ENCODE data around the gene NOTCH4. TPM values are rescaled to one million over a fixed set of nuclear protein-coding genes. Genes with fewer than 3 reads are reported as not detected.

Gene NOTCH4
- total and polyA plus RNA-seq, 2 experiments from 2014 or later: 2.7 to 2.8 TPM

- Histone ChIP-seq H2AFZ (peak overlapping the region; percentile 57; the same call in 1 of the 2 replicates), H3F3A (replicated peaks; ENCODE audit: low read depth) (no peaks in the 10 kb centered on the region), H4K20me1 (replicated peaks; ENCODE audit: insufficient read depth) (no peaks in the 10 kb centered on the region), H3K27ac (ENCODE audit: low read depth) (no peak overlapping the region), H3K79me2 (replicated peaks; ENCODE audit: insufficient read depth) (peaks cover 13% of the 10 kb centered on the region), H3K4me1 (ENCODE audit: insufficient read depth) (peaks cover 6% of the 10 kb centered on the region), H3K36me3 (ENCODE audit: insufficient read depth) (0 out of 2 replicates have a peak, but pooled peaks cover 4% of the 10 kb centered on the region), H3K4me3 (no peak overlapping the region), H3K9me2 (ENCODE audit: insufficient read depth) (no peaks in the 10 kb centered on the region; the same call in 1 of the 2 replicates), H3K27me3 (ENCODE audit: insufficient read depth) (no peaks in the 10 kb centered on the region), H3K4me2 (no peak overlapping the region)
- H3K36me3 Mint-ChIP-seq (ENCODE audit: low read depth): peaks cover 5% of the 10 kb centered on the region; the same call in 2 of the 3 replicates
- H3K27ac Mint-ChIP-seq: no peak overlapping the region
- no peak for DNase-seq (ENCODE audit: low spot score)
- H3K4me1 Mint-ChIP-seq: peaks cover 14% of the 10 kb centered on the region; the same call in 2 of the 3 replicates
- peaks cover 25% of the 10 kb centered on the region for H3K9me3 Mint-ChIP-seq
- no peak overlapping the region for H3K4me3 Mint-ChIP-seq
- no peak for ATAC-seq
- H3K27me3 Mint-ChIP-seq (ENCODE audit: insufficient read depth, low read depth, poor library complexity): peaks cover 3% of the 10 kb centered on the region
- TF ChIP-seq JUNB (IDR thresholded peaks at IDR 0.05; ENCODE audit: unreplicated experiment): no peak
- TF ChIP-seq POLR2AphosphoS5 (IDR thresholded peaks at IDR 0.05; ENCODE audit: low read depth): no peak
- TF ChIP-seq CREB1 (CRISPR knock-in tag; IDR thresholded peaks at IDR 0.05; ENCODE audit: low read depth): no peak
- TF ChIP-seq ZNF114 (CRISPR knock-in tag; IDR thresholded peaks at IDR 0.05): no peak
- TF ChIP-seq NANOG (IDR thresholded peaks at IDR 0.05; ENCODE audit: borderline replicate concordance): no peak
- TF ChIP-seq STAT1 (IDR thresholded peaks at IDR 0.05; ENCODE audit: unreplicated experiment): no peak
- TF ChIP-seq ETS1 (IDR thresholded peaks at IDR 0.05): no peak
- no peak for TF ChIP-seq ZNF331 (CRISPR knock-in tag; IDR thresholded peaks at IDR 0.05; ENCODE audit: low read depth)
- no peak for TF ChIP-seq REST (IDR thresholded peaks at IDR 0.05; ENCODE audit: unreplicated experiment)
- no peak for TF ChIP-seq EZH2 (IDR thresholded peaks at IDR 0.05; ENCODE audit: low read depth, unreplicated experiment)
- no peak for TF ChIP-seq EZH2phosphoT487 (IDR thresholded peaks at IDR 0.05; ENCODE audit: unreplicated experiment)
- no peak for TF ChIP-seq ZNF462 (CRISPR knock-in tag; IDR thresholded peaks at IDR 0.05)
- TF ChIP-seq CTCF (conservative IDR thresholded peaks at IDR 0.05; ENCODE audit: low read depth in 2 of 2): no peak
These were observed 28.6 kb upstream of the NOTCH4 start for GRCh38 chr6:32252331-32253009.

All from GM23338 (cell line).